GM12873 (cell line): ENCODE results near the gene APOA4.

Source experiments
- TF ChIP-seq, protein P1 (sequence below): IDR thresholded peaks from 2 replicates; pipeline ENCODE4 v1.5.1; 2012; ENCODE audit warnings: low read depth, mild to moderate bottlenecking, moderate library complexity, low read length, control low read depth; ENCODE audit not compliant: insufficient read depth; ENCODE audit errors: missing control alignments

Gene APOA4

GRCh38 chr11:116840224-116840745 is 17.2 kb upstream of the APOA4 start:
- TF ChIP-seq, protein P1, sequence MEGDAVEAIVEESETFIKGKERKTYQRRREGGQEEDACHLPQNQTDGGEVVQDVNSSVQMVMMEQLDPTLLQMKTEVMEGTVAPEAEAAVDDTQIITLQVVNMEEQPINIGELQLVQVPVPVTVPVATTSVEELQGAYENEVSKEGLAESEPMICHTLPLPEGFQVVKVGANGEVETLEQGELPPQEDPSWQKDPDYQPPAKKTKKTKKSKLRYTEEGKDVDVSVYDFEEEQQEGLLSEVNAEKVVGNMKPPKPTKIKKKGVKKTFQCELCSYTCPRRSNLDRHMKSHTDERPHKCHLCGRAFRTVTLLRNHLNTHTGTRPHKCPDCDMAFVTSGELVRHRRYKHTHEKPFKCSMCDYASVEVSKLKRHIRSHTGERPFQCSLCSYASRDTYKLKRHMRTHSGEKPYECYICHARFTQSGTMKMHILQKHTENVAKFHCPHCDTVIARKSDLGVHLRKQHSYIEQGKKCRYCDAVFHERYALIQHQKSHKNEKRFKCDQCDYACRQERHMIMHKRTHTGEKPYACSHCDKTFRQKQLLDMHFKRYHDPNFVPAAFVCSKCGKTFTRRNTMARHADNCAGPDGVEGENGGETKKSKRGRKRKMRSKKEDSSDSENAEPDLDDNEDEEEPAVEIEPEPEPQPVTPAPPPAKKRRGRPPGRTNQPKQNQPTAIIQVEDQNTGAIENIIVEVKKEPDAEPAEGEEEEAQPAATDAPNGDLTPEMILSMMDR: no peak

DNA sequence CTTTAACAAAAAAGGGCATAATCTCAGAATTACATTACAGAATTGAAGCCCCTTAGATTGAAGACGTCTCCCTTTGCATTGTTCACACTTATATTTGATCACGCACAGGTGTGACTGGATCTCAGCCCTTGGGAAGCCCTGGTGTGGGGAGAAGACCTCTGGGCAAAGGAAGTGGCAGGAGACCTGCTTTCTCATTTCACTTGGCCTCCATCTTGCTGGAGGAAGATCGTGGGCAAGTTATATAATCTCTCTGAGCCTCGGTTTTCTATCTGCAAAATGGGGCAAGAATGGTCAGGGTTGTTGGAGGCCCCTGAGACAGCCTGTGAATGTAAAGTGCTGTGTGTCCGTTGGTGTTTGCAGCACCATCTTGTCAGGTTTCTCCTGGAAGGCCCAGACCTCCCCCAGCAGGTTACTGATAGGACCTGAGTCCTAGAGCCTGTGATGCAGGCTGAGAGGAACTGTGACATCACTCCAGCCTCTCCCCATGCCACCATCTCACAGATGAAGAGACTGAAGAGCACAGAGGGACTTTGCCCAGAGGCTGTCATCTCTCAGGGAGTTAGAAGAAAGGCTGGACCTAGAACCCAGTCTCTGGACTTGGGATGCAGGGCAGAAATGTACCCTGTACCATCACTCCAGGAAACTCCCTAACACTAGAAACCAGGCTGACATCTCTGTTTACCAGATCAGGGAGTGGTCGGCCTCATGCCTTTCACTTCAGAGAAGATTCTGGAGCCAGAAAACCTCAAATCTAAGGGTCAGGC is 15.4 kb upstream of the APOA4 start:
- TF ChIP-seq, protein P1: no peak

GRCh38 chr11:116837231-116838091 is 14.4 kb upstream of the APOA4 start, which contains the start of gene APOA1:
Gene APOA1, minus strand, starts transcription at chr11:116837622. Its CDS starts 235 bp downstream, at chr11:116837387.
- TF ChIP-seq, protein P1: no peak

- TF ChIP-seq, protein P1: no peak
Observed at GRCh38 chr11:116836632-116836991, 13.5 kb upstream of the APOA4 start.

GRCh38 chr11:116835791-116836631 is 12.9 kb upstream of the APOA4 start:
- TF ChIP-seq, protein P1: peak; percentile 83

DNA sequence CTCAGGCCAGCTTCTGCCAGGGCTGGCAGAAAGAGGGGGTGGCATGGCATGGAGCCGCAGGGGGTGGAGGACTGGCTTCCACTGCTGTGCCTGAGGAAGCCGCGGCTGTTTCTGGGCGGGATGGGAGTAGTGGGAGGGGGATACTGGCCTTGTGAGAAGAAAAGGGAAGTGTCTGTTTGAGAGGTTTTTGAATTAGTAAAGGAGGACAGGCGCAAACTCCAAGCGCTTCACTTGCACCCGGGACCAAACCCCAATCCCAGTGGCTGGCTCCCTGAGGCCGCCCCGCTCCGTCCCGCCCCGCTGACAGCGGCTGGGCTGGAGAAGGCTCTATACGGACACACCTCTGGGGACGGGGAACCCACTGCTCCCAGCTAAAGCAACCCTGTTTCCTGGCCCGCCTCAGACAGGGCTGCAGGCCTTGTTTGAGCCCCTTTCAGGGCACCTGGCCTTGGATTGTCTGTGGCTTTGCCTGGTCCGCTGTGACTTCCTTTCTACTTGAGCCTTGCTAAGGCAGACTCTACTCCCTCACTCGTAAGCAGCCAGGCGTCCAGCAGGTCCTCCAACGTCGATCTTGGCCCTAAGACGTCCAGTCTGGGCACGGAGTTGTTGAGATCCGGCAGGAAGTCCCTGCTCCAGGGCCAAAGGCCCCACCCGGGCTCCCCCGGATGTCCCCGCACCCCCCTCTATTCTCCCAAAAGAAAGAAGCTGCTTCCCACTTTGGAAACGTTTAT is 12.1 kb upstream of the APOA4 start:
- TF ChIP-seq, protein P1: no peak
